Left ventricle myocardium superior (tissue), 1 donor: Measurements from ENCODE around the gene OMG. TPM values are rescaled to one million over a fixed set of nuclear protein-coding genes. Genes with fewer than 3 reads are reported as not detected.
"Not testable (repeated sequence)": the region's sequence is repeated elsewhere in the genome, so short reads cannot be mapped to it uniquely, and the experiment has no call there.

Source experiments
- ATAC-seq: fragments of 200-7000 bp; cut with Tn5 transposase; one replicate; pipeline ENCODE4 v1.9.1; 2020; ENCODE audit warnings: mild to moderate bottlenecking, moderate library complexity
- DNase-seq: peaks from one replicate; pipeline ENCODE4 v3.0.0-alpha.2; 2020
- intact Hi-C: fragments of 100-400 bp; cut with micrococcal nuclease; formaldehyde crosslinking; loops from one replicate; pipeline ENCODE4 v1.11.0; 2022
- long read RNA-seq: library from polyadenylated mRNA; unstranded; transcript quantifications from one replicate; pipeline ENCODE4 v2.0.0, GENCODE V29; 2021
- total RNA-seq: library from RNA; stranded (reverse); fragmentation: NEBNext Ultra II Directional; extraction: Animal tissue kit (Norgen Biotek cat#: 25700); gene quantifications from one replicate; pipeline ENCODE4 v1.2.1, GENCODE V29; 2021
- donor health status: DM: no; HTN: yes; CAD: no; lungs with severe emphysema.

Gene OMG, protein sequence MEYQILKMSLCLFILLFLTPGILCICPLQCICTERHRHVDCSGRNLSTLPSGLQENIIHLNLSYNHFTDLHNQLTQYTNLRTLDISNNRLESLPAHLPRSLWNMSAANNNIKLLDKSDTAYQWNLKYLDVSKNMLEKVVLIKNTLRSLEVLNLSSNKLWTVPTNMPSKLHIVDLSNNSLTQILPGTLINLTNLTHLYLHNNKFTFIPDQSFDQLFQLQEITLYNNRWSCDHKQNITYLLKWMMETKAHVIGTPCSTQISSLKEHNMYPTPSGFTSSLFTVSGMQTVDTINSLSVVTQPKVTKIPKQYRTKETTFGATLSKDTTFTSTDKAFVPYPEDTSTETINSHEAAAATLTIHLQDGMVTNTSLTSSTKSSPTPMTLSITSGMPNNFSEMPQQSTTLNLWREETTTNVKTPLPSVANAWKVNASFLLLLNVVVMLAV
- total RNA-seq, result 0.32 TPM
- long read RNA-seq, result 0 reads

DNA sequence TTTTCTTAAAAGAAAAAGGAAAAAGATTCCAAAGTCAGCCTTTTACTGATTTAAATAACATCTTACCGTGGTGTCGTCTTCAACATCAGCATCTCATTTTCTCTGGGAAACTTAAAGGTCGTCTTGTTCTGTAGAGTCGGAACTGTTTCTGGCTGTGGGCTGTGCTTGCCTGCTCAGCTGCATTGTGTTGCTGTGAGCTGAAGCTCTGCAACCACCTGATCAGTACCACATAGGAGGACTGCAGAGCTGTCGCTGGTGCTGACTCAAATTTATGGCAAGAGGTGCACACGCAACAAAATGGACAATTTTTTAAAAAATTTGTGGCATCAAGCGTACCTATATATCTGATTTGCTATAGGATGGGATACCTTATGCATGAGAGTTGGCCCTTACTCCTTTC is at the start of gene OMG:
Gene OMG, minus strand, starts transcription at position 150 of the 400 bp plus-strand sequence. CDS start 908 bp downstream, outside the sequence.
- ATAC-seq (no peak), DNase-seq (no peak)

DNA sequence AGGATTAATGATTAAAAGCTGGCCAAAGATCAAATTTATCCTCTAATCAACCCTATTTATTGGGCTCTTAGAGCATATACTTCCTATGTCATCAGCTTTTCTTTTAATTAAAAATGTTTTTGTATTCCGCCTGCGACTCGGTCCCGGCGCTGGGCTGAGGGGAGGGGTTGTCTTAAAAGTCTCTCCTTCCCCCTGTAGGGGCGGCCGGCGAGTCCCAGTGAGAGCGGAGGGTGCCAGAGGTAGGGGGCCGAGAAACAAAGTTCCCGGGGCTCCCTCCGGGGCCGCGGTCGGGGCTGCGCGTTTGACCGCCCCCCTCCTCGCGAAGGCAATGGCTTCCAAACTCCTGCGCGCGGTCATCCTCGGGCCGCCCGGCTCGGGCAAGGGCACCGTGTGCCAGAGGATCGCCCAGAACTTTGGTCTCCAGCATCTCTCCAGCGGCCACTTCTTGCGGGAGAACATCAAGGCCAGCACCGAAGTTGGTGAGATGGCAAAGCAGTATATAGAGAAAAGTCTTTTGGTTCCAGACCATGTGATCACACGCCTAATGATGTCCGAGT is 48.2 kb upstream of the OMG start:
- ATAC-seq, DNase-seq, intact Hi-C loops: not testable (repeated sequence)

More for the DNA sequence above, at the start of gene OMG:
- intact Hi-C loops, result no loop called here

DNA sequence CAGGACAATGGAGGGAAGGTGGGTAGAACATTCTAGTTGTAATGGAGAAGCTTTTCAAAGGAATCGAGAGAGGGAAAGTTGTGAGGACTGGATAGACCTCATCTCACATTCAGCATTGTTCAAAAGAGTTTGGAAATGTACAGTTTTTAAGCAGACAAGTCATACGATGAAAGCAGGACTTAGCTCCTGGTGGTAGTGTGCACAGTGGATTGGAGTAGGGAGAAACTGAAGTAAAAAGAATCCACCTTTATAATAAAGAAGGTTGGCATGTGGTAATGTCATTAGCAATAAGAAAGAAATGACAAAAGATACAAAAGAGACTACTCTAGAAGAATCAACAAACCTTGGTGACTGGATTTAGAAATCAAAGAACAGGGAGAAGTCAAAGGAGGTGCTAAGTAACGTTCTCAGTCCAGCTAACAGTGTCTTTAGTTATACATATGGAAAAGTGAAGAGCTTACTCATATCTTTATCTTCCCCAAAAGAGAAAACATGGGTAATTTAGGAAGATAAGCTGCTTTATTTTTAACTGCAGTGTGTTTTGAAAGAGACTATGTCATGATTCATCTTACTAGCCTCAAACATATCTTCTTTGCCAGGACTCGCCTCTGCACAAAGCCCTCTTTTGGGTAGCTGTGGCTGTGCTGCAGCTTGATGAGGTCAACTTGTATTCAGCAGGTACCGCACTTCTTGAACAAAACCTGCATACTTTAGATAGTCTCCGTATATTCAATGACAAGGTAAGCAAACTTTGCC is 43.0 kb upstream of the OMG start:
- no peak for DNase-seq
- peak; percentile 25 for ATAC-seq
- intact Hi-C loops, result no loop called here

DNA sequence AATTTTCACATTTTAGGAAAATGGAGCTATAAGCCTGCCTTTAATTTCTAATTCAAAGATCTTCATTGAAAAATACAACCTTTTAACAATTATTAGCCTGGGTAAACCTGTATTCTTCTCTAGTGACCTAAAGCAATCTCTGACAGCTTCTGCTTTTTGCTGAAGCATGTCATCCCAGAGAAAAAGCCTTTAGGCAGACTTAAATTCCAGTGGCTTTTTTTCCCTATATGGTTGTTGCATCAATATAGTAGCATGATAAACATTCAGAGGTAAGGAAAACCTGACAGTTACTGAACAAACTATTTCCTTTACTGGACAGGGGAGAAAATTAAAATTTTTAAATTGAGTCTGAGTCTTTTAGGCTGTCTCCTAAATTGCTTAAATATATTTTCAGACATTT is 32.2 kb upstream of the OMG start:
- intact Hi-C loops, result no loop called here
- ATAC-seq (no peak), DNase-seq (no peak)

DNA sequence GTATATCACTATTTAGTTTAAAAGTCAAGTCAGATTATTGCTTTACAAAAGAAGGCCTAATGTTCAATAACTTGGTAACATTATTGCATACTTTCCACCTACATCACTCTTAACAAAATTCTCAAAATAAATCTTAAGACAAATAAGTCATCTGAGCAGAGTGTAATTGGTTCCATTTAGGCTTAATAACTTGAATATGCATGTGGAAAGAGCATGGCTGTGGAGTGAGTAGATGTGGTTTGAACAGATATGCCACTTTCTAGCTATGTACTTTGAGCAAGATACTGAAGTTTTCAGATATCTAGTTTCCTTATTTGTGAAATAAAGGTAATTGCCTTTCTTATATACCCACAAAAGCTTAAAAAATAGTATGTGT is 31.1 kb upstream of the OMG start:
- DNase-seq (no peak), ATAC-seq (no peak)
- intact Hi-C loops, result no loop called here

DNA sequence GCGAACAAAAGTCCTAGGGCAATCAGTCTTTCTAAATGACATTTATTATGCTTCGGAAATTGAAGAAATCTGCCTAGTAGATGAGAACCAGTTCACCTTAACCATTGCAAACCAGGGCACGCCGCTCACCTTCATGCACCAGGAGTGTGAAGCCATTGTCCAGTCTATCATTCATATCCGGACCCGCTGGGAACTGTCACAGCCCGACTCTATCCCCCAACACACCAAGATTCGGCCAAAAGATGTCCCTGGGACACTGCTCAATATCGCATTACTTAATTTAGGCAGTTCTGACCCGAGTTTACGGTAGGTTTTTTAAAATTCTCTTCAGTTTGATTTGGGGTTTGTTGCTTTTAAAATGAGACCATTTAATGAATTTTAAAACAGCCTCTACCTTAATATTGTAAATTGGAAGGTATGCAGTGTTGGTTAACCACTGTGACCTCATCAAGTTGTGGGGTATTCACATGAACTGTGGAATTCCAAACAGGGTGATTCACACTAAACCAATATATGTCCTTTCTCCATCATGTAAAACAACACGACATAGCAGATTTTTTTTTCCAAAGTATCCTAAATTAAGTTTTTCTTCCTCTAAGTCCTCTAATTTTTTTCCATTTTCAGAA is 30.6 kb upstream of the OMG start:
- DNase-seq (no peak), ATAC-seq (no peak)
- intact Hi-C loops, result no loop called here

DNA sequence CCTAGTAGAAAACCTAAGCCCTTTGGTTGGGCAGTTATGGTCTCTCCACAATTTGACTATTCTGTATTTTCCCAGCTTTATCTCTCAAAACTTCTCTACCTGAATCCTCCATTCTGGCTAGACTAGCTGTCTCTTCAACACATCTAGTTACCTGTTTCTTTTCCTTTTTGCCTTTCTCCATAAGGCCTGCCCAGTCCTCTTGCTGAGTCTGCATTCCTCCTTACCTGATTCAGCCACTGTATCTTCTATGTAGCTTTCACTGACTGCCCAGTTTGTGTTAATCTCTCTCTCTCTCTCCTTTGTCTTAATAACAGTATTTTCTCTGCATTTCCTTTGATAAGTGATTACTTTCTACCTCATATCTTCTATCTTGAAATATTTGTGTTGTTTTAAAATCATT is 26.5 kb upstream of the OMG start:
- intact Hi-C loops, result no loop called here
- DNase-seq (no peak), ATAC-seq (no peak)

DNA sequence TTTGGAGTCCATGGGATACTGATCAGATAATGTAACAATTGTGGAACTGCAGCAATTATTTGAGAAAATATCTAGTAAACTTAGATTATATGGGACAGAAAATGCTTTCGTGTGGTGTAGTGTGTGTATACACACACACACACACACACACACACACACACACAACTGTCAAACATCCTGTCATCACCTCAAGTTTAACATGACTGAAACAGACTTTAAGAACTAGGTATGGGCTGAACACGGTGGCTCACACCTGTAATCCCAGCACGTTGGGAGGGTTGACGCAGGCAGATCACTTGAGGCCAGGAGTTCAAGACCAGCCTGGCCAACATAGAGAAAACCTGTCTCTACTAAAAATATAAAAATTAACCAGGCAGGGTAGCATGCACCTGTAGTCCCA is 24.9 kb upstream of the OMG start:
- DNase-seq, result no peak
- no peak for ATAC-seq
- intact Hi-C loops, result no loop called here

DNA sequence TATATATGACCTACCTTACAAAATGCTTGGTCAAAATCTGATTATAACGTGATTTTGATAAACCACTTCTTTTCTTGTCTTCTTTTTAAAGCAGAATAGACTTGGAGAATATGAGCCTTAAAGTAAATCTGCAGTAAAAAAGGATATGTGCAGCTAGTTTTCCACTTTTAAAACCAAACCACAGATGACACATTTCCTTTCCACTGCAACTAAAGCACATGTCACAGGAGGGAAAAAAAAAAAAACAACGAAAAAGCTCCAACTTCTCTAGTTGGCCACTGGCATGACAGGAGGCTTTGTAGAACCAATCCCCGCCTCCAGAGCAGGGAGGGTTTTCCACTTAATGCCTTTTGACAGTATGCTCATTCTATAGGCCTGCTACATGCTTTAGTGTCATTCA is 24.4 kb upstream of the OMG start, which contains the start of gene EVI2A:
Gene EVI2A, minus strand, starts transcription at position 142 of the 400 bp plus-strand sequence. CDS start 2,609 bp downstream, outside the sequence.
- ATAC-seq (peak; percentile 51), DNase-seq (no peak)
- intact Hi-C loops, result no loop called here

DNA sequence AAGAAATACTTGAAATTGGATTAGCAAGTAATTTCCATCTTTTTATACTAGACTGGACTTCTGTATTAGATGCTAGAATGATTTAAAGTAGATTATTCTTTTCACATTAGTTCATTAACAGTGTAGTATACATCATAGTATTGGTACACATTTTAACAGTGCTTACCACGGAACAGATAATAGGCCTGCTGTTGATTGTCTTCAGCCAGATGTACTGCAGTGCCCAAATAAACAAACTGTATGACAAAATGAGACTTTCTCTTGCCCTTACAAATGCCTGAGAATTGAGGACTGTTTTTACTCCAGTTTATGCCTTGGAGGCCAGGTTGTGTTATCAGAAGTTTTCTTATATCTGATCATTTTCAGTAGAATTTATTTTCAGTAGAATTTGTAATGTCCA is 23.8 kb upstream of the OMG start:
- ATAC-seq, result no peak
- intact Hi-C loops, result no loop called here
- DNase-seq, result no peak

DNA sequence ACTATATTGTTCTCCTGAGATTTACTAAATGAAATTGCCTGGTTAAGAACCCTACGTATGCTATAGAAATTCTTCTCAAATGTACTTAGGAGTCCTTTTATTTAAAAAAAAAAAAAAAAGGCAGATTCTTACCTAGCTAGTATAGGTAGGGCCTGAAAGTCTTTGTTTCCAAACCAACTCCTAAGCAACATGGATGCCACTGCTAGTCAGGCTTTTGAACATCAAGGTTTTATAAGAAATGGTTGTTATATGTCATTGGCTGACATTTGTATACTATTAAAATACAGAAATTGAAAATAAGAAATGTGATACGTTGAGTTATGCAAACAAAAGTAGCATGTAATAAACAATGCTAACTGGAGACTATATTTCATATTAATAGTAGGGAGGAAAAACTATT is 23.2 kb upstream of the OMG start:
- ATAC-seq, result no peak
- intact Hi-C loops, result no loop called here

DNA sequence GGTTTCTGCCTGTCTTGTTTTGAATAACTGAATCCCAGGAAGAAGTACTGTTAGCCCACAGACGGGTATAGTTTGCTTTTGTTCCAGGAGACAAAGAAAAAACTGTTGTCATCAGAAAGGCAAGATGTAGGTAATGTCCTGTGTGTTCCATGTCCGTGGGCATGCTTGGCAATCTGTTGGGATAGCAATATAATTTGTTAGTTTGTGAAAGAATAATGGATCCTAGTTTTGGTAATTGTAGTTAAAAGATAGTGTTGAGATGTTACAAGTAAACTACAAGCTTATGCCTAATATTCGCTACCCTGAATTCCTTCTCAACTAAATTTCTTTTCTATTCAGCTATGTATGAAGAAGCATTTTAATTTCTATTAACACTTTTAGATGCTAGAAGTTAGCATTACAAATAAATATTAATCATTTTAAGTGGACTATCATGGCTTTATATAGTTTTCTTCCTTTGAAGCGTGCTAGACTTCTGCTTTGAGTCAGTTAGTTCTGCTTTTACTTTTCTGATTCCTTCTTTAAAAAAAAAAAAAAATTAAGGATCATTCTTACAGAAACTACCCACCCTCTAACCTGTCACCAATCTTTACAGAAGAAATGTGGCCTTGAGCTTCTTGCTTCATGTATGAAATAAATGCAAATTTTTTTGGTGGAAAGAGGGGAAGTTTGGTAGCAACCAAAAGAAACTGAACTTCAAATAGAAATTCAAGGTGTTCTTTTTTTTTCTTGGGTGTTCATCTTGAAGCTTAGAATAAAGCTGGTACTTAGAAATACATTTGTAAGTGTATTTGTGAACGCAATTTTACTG is 22.0 kb upstream of the OMG start:
- ATAC-seq, result no peak

More for the DNA sequence above, 23.2 kb upstream of the OMG start:
- no peak for DNase-seq

DNA sequence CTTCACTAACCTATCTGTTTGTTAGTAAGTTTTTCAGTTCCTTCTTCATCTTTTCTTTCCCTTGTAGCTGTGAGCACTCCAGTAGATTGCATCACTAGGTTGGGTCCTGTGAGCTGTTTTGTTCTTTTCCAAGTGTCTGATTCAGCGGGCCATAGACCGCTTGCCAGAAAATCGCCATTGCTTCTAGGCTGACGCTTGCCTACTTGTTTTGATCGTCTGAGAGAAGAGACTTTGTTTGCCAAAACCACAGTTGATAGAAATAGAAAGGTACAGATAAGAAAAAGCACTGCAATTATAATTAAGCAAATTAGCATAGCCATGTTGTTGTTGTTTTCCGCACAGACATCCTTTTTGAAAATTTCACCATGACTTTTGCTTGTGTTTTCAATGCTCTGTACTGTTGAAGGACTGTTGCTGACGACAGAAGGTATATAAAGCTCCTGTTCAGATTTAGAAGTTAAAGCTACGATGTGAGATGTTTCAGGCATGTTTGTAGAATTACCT is 21.3 kb upstream of the OMG start:
- peak; percentile 91 for ATAC-seq
- DNase-seq, result peak; percentile 51
- intact Hi-C loops, result no loop called here

More for the DNA sequence above, 22.0 kb upstream of the OMG start:
- intact Hi-C loops, result no loop called here
- DNase-seq, result no peak

DNA sequence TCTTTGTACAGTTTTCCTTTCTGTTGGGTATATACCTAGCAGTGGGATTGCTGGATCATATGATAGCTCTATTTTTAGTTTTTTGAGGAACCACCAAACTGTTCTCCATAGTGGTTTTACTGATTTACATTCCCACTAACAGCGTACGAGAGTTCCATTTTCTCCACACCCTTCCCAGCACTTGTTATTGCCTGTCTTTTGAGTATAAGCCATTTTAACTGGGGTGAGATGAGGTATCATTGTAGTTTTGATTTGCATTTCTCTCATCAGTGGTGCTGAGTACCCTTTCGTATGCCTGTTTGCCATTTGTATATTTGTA is 17.7 kb upstream of the OMG start:
- DNase-seq, result no peak
- ATAC-seq, result no peak
- intact Hi-C loops, result no loop called here

DNA sequence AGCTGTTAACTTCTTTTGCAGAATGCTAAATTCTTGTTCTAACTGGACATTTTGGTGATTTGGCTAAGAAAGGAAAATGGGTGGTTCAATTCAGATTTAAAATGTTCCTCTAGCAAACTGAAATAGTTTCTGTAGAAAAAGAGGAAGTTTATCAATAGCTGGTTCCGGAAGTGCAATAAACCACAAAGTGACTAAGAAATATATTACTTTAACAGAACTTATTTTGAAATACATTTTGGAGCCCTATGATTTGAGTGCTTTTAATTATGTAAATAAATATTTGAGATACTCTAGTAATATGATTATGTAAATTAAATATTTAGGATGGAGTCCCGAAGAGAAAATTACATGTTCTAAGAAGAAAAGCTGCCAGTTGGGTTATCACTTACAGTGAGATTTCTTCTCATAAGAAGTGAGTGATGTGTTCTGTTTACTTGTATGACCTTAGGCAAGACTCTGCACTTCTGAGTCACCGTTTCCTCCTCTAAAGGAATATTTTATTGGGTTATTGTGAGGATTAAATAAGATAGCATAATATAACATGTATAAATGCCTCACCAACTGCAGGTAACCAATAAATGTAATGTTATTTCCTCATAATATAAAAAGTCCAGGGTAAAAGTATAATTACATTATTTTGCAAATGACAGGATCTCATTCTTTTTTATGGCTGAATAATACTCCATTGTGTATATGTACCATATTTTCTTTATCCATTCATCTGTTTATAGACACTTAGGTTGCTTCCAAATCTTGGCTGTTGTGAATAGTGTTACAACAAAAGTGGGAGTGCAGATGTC is 17.1 kb upstream of the OMG start, which contains the start of gene EVI2B:
Gene EVI2B, minus strand, starts transcription at position 73 of the 800 bp plus-strand sequence. CDS start 8,445 bp downstream, outside the sequence.
- no peak for DNase-seq
- intact Hi-C loops, result no loop called here
- no peak for ATAC-seq

DNA sequence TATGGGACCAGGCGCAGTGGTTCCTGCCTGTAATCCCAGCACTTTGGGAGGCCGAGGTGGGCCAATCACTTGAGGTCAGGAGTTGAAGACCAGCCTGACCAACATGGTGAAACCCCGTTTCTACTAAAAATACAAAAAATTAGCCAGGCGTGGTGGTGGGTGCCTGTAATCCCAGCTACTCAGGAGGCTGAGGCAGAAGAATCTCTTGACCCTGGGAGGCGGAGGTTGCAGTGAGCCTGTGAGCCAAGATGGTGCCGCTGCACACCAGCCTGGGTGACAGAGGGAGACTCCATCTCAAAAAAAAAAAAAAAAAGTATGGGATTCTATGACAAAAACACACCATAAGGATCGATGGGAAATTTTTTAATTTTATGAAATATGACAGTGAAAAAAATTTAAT is 15.2 kb upstream of the OMG start:
- ATAC-seq, DNase-seq, intact Hi-C loops: not testable (repeated sequence)

DNA sequence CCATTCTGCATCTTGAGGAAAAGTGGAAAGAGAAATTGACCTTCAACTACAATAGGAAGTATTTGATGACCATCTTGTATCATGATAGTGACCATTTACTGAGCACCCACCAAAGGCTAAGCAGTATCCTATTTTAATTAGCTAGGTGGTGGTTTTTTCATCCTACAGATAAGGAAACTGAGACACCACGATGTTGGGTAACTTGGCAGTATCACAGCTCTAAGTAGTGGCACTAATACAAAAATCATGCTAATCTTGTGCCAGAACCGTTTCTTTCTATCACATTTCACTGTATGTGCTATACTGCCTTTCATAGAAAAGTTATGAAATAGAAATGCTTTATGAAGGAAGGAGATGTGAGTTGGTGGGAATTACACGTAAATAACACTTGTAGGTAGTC is 14.5 kb upstream of the OMG start:
- DNase-seq (no peak), ATAC-seq (no peak)
- intact Hi-C loops, result no loop called here

DNA sequence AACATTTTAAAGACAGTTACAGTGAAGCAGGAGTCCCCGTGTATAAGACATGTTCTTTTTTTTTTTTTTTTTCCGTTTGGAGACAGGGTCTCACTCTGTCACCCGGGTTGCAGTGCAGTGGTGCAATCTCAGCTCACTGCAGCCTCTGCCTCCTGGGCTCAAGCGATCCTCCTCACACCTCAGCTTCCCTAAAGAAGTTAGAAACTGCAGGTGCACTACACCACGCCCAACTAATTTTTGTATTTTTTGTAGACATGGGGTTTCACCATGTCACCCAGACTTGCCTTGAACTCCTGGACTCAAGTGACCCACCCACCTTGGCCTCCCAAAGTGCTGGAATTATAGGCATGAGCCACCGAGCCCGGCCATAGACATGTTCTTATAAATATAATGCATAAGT is 13.8 kb upstream of the OMG start:
- DNase-seq, result no peak
- intact Hi-C loops, result no loop called here
- no peak for ATAC-seq
